ENCODE measurements around the gene GBX1.

GRCh38 chr7:151201751-151202150 lies 34.3 kb upstream of the GBX1 start:
- TF ChIP-seq CTCF (IDR thresholded peaks at IDR 0.05) (no peak), EP300 (IDR thresholded peaks at IDR 0.05) (no peak)

All from suprapubic skin (tissue), 3 donors.